CD4-positive, alpha-beta T cell (primary cell): ENCODE results near the gene WIZ. TPM values are rescaled to one million over a fixed set of nuclear protein-coding genes. Genes with fewer than 3 reads are reported as not detected.

ENCODE experiments used
- ATAC-seq: fragments of 200-7000 bp; cut with Tn5 transposase; one replicate; pipeline ENCODE4 v1.10.0; 2022; ENCODE audit warnings: mild to moderate bottlenecking; ENCODE audit not compliant: poor library complexity
- CTCF ChIA-PET: fragments of 350-600 bp; sonication (Branson Sonifier 250); formaldehyde crosslinking; loops from one replicate; lab custom pipeline; 2021; ENCODE audit warnings: antibody characterized with exemption, inconsistent platforms; lab: Charles Lee
- POLR2A ChIA-PET: fragments of 350-600 bp; sonication (Branson Sonifier 250); formaldehyde crosslinking; loops from one replicate; lab custom pipeline; 2021; ENCODE audit warnings: antibody characterized with exemption, inconsistent platforms; lab: Charles Lee
- DNase-seq, 14 experiments: peaks; one replicate each; pipeline ENCODE4 v3.0.0-alpha.2; 2013 to 2020; ENCODE audit warnings: mixed read lengths in 2 of 14
- H3K27ac ChIP-seq, 2 donors: one replicate each; pipeline versions ENCODE4 v1.5.1 to v1.7.0; 2013; ENCODE audit warnings: low read length in 2 of 2, low read depth in 1 of 2, mild to moderate bottlenecking in 1 of 2
- H3K27me3 ChIP-seq, 2 experiments: 1 replicate in 1 of 2; 2 replicates in 1 of 2; pipeline versions ENCODE4 v1.6.1 to v1.7.0; 2013; ENCODE audit warnings: low read length in 2 of 2, control low read depth in 1 of 2, mild to moderate bottlenecking in 1 of 2, moderate library complexity in 1 of 2; ENCODE audit not compliant: insufficient read depth in 2 of 2, control insufficient read depth in 1 of 2
- H3K36me3 ChIP-seq: one replicate; pipeline ENCODE4 v1.6.1; 2013; ENCODE audit warnings: low read length, control low read depth; ENCODE audit not compliant: insufficient read depth
- H3K4me1 ChIP-seq: one replicate; pipeline ENCODE4 v1.6.1; 2013; ENCODE audit warnings: low read length, control low read depth; ENCODE audit not compliant: insufficient read depth
- H3K4me3 ChIP-seq: one replicate; pipeline ENCODE4 v1.5.1; 2013; ENCODE audit warnings: mild to moderate bottlenecking, low read length, moderate library complexity
- H3K9me3 ChIP-seq, 2 experiments: 1 replicate in 1 of 2; 2 replicates in 1 of 2; pipeline versions ENCODE4 v1.6.1 to v1.7.0; 2013; ENCODE audit warnings: low read length in 2 of 2, mild to moderate bottlenecking in 2 of 2, control low read depth in 1 of 2, moderate library complexity in 1 of 2; ENCODE audit not compliant: control insufficient read depth in 1 of 2, insufficient read depth in 1 of 2
- H3K27ac Mint-ChIP-seq: one replicate; pipeline ENCODE4 v1.8.0; 2020; ENCODE audit warnings: mixed read lengths
- H3K27me3 Mint-ChIP-seq: one replicate; pipeline ENCODE4 v1.8.0; 2021; ENCODE audit warnings: mixed read lengths
- H3K36me3 Mint-ChIP-seq: one replicate; pipeline ENCODE4 v1.8.0; 2021; ENCODE audit warnings: low read depth, mixed read lengths
- H3K4me1 Mint-ChIP-seq: one replicate; pipeline ENCODE4 v1.8.0; 2021; ENCODE audit warnings: low read depth, mixed read lengths
- H3K4me3 Mint-ChIP-seq: one replicate; pipeline ENCODE4 v1.8.0; 2020; ENCODE audit warnings: mild to moderate bottlenecking, mixed read lengths
- H3K9me3 Mint-ChIP-seq: one replicate; pipeline ENCODE4 v1.8.0; 2020; ENCODE audit warnings: mixed read lengths
- intact Hi-C, 2 experiments: fragments of 100-400 bp; cut with DNase I in 1 of 2; cut with micrococcal nuclease in 1 of 2; formaldehyde crosslinking; loops; one replicate each; pipeline versions ENCODE4 v1.15.1 to v1.9.0; 2023 to 2025; cut with DNase I, micrococcal nuclease
- total RNA-seq, 174 experiments: library from RNA in 2 of 174; stranded (reverse) in 2 of 174; gene quantifications; one replicate each; pipeline ENCODE4 v1.2.3 and lab custom pipeline; 2021 to 2026
- TF ChIP-seq, protein P1 (sequence below): fragments of 200-600 bp; IDR thresholded peaks from one replicate; pipeline ENCODE4 v1.8.0; 2022; ENCODE audit warnings: antibody characterized with exemption, mild to moderate bottlenecking

The WIZ gene
- total RNA-seq, 2 experiments from 2014 or later, result 12.9 to 14.3 TPM

DNA sequence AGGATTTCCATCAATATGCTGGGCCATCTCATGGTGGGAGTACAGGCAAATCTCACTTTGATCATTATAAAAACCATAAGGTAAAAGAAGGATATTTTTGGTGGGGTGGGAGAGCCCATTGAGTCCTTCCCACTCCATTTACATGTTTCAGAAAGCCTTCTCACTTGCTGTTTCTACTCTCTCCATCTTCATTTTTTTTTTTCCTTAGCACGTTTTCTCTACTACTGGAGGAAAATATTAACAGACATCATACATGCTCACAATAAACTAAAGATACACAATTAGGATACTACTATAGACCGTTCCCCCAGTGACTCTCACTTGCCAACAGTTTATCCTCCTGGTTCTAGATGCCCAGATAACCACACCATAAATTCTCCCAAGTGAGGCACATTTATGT, 68.3 kb downstream of the WIZ start:
- Histone ChIP-seq H3K27me3 (no peaks in the 10 kb centered on the region), H3K36me3 (peaks cover 3% of the 10 kb centered on the region), H3K9me3 (no peaks in the 10 kb centered on the region), H3K27ac (no peak overlapping the region), H3K4me3 (no peak overlapping the region), H3K4me1 (peaks cover 22% of the 10 kb centered on the region)
- DNase-seq, result no peak
- no peak for ATAC-seq
- ChIA-PET CTCF (no interaction called here), POLR2A (no interaction called here)
- Mint-ChIP-seq H3K36me3 (peaks cover 18% of the 10 kb centered on the region), H3K4me3 (peak overlapping the region; percentile 92), H3K9me3 (no peaks in the 10 kb centered on the region), H3K27me3 (no peaks in the 10 kb centered on the region), H3K27ac (peak overlapping the region; percentile 97), H3K4me1 (peaks cover 42% of the 10 kb centered on the region)
- TF ChIP-seq, protein P1, sequence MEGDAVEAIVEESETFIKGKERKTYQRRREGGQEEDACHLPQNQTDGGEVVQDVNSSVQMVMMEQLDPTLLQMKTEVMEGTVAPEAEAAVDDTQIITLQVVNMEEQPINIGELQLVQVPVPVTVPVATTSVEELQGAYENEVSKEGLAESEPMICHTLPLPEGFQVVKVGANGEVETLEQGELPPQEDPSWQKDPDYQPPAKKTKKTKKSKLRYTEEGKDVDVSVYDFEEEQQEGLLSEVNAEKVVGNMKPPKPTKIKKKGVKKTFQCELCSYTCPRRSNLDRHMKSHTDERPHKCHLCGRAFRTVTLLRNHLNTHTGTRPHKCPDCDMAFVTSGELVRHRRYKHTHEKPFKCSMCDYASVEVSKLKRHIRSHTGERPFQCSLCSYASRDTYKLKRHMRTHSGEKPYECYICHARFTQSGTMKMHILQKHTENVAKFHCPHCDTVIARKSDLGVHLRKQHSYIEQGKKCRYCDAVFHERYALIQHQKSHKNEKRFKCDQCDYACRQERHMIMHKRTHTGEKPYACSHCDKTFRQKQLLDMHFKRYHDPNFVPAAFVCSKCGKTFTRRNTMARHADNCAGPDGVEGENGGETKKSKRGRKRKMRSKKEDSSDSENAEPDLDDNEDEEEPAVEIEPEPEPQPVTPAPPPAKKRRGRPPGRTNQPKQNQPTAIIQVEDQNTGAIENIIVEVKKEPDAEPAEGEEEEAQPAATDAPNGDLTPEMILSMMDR, result no peak
- intact Hi-C loops, result loop anchor here in 1 of 2 experiments (1.0 kb wide), 1 partner anchor 37 kb away; the partner anchor contains the start of gene AKAP8L

DNA sequence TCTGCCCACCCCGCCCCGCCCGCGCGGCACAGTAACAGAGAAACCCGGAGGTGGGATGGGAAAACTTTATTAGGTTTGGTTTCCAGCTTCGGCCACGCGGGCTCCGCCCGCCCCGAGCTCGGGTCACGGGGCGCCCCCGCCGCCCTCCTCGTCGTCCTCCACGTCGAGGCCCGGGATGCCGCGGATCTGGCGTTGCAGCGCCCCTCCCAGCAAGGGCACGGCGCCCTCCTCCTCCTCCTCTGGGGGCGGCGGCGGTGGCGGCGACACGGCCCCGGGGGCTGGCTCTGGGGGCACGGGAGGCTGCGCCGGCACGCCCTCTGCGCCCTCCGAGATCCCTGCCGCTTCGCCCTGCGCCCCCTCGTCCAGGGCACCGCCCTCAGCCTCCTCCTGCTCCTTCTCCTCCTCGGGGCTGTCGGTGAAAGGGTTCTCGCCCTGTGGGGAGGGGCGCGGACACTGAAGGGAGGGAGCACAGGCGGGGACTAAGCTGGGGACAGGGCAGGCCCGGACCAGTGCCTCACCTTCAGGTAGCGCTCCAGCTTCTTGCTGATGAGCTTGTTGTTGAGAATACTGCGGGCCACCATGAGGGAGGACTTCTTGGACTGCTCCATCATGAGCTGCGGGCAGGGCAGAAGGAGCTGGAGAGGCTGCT, 69.6 kb downstream of the WIZ start:
- no peaks in the 10 kb centered on the region for H3K9me3 ChIP-seq
- POLR2A ChIA-PET, result interaction anchor here (0.6 to 4.6 kb wide), 36 partner anchors 8 to 1280 kb away, joined by 3 to 208 read pairs (median 5); partner anchors contain the start of genes AKAP8L, ASF1B, BRD4 and HSH2D
- H3K36me3 ChIP-seq, result peaks cover 9% of the 10 kb centered on the region
- no peaks in the 10 kb centered on the region for H3K27me3 ChIP-seq
- Mint-ChIP-seq H3K27ac (peak overlapping the region; percentile 97), H3K27me3 (no peaks in the 10 kb centered on the region), H3K9me3 (no peaks in the 10 kb centered on the region), H3K36me3 (peaks cover 18% of the 10 kb centered on the region), H3K4me3 (peak overlapping the region; percentile 100), H3K4me1 (peaks cover 45% of the 10 kb centered on the region)
- TF ChIP-seq, protein P1, result no peak
- peak overlapping the region; percentile 52 to 63 for H3K27ac ChIP-seq
- ATAC-seq (peak; percentile 23), DNase-seq (peak in 1 of 14 experiments; percentile 16)
- CTCF ChIA-PET, result interaction anchor here (1.6 to 3.8 kb wide), 3 partner anchors 39 to 203 kb away, joined by 5 to 34 read pairs (median 15); partner anchors contain the start of gene AKAP8L
- intact Hi-C loops, result loop anchor here (1.0 to 5.0 kb wide), 9 partner anchors 39 to 177 kb away; partner anchors contain the start of gene BRD4 (in 1 of the 2)
- H3K4me1 ChIP-seq, result peaks cover 29% of the 10 kb centered on the region
- peak overlapping the region; percentile 75 for H3K4me3 ChIP-seq

DNA sequence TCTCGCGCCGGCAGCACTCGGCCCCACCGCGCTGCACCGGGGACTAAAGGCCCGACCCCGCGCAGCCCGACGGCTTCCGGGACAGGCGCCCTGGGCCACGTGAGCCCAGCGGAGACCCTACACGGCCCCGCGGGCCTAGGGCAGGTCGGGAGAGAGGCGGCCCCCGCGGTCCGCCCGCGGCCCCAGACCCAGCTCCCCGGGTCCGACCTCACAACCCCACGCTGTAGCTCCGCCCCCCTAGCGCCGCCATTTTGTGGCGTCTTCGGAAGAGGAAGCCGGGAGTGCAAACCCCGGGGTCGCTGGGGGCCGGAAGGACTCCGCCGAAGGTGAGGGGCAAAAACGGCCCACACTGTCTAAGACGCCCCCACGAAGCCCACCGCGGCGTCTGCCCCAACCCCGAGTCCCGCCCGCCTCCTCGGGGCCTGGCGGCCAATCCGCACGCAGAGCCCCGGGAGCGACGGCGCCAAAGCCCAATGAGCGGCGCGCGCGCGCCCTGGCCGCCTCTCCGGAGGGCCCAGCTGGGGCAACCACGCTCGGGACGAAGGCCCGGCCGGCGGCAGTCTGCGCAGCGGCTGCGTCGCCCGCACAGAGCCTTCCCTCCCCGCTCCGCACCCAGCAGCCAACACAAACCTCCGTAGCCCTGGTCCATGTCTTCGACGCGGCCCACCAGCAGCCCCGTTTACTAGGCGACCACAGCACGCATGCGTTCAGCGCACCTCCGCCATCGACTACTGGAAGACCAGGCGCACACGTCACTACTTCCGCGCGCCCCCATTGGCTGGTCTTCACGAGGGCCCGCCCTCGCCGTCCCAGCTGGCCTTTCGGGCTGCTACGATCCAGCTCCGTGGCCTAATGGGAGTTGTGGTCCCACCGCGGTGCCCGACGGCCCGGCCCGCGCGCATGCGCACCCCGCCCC, 70.4 kb downstream of the WIZ start, which contains the start of gene AKAP8:
Gene AKAP8 (minus strand): TSS at position 705 of the 916 bp plus-strand sequence. CDS start 56 bp downstream, at position 649.
- TF ChIP-seq, protein P1, result no peak
- intact Hi-C loops, result loop anchor here (1.0 to 5.0 kb wide), 8 partner anchors 40 to 177 kb away; partner anchors contain the start of gene BRD4 (in 1 of the 2)
- peak within 1 kb of the TSS; percentile 96 for H3K27ac ChIP-seq
- H3K4me3 Mint-ChIP-seq, result peak within 1 kb of the TSS; percentile 100
- ATAC-seq (peak; percentile 90), DNase-seq (peak; percentile 96 to 100 (median 98))
- no peaks in the 10 kb centered on the region for H3K9me3 ChIP-seq
- peak within 1 kb of the TSS; percentile 75 for H3K4me3 ChIP-seq
- H3K36me3 Mint-ChIP-seq, result peaks cover 24% of the 10 kb centered on the region
- peaks cover 17% of the 10 kb centered on the region for H3K36me3 ChIP-seq
- POLR2A ChIA-PET, result interaction anchor here (0.6 to 4.6 kb wide), 54 partner anchors 8 to 1847 kb away, joined by 3 to 208 read pairs (median 5); partner anchors contain the start of genes AKAP8L, AP1M1, ASF1B and BRD4
- CTCF ChIA-PET, result interaction anchor here (1.6 to 3.8 kb wide), 3 partner anchors 40 to 202 kb away, joined by 5 to 34 read pairs (median 15); partner anchors contain the start of gene AKAP8L
- peaks cover 48% of the 10 kb centered on the region for H3K4me1 Mint-ChIP-seq
- H3K27ac Mint-ChIP-seq, result peak within 1 kb of the TSS; percentile 97
- H3K9me3 Mint-ChIP-seq, result no peaks in the 10 kb centered on the region
- H3K27me3 ChIP-seq, result no peaks in the 10 kb centered on the region
- no peaks in the 10 kb centered on the region for H3K27me3 Mint-ChIP-seq
- peaks cover 35% of the 10 kb centered on the region for H3K4me1 ChIP-seq
